AG09319 (cell line): ENCODE data around the gene PLIN3.
"Not testable (repeated sequence)": the region's sequence is repeated elsewhere in the genome, so short reads cannot be mapped to it uniquely, and the experiment has no call there.

Experiments
- DNase-seq: peaks from one replicate; pipeline ENCODE4 v3.0.0-alpha.2; 2010; ENCODE audit warnings: low read depth; ENCODE audit errors: extremely low read depth
- TF ChIP-seq, protein P1 (sequence below): IDR thresholded peaks from 2 replicates; pipeline ENCODE4 v1.5.1; 2011; ENCODE audit warnings: low read depth, mild to moderate bottlenecking, inconsistent platforms, low read length, moderate library complexity

Gene PLIN3

DNA sequence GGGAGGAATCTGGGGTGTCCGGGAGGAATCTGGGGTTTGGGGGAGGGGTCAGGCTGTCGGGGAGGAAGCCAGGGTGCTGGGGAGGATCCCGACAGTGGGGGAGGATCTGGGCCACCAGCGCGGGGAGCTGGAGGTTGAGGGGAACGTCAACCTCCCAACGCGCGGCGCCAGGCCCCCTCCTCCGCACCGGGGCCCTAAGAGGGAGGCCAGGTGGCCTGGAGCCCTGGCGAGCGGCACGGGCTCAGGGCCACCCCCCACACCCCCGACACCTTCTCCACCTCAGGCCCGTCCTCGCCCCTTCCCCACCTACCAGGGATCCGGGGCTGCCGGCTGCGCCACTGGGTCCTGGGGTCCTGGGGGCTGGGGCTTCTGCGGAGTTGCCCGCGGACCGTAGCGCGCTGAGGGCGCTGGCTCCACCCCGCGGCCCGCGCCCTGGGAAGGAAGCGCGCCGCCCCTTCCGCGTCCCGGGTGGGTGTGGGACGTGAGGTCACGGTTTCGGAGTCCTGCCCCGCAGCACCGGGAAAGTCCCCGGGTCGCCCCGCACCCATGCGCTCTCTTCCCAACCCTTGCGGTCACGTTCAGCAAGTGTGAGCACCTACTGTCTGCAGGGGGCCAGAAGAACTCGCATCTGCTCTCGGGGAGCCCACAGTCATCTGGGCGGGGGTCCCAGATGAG is 36.0 kb downstream of the PLIN3 start, which contains the start of gene TICAM1:
Gene TICAM1 (minus strand): TSS at position 409 of the 675 bp plus-strand sequence. CDS start 13,335 bp downstream, outside the sequence.
- no peak for DNase-seq
- TF ChIP-seq, protein P1, sequence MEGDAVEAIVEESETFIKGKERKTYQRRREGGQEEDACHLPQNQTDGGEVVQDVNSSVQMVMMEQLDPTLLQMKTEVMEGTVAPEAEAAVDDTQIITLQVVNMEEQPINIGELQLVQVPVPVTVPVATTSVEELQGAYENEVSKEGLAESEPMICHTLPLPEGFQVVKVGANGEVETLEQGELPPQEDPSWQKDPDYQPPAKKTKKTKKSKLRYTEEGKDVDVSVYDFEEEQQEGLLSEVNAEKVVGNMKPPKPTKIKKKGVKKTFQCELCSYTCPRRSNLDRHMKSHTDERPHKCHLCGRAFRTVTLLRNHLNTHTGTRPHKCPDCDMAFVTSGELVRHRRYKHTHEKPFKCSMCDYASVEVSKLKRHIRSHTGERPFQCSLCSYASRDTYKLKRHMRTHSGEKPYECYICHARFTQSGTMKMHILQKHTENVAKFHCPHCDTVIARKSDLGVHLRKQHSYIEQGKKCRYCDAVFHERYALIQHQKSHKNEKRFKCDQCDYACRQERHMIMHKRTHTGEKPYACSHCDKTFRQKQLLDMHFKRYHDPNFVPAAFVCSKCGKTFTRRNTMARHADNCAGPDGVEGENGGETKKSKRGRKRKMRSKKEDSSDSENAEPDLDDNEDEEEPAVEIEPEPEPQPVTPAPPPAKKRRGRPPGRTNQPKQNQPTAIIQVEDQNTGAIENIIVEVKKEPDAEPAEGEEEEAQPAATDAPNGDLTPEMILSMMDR = no peak

DNA sequence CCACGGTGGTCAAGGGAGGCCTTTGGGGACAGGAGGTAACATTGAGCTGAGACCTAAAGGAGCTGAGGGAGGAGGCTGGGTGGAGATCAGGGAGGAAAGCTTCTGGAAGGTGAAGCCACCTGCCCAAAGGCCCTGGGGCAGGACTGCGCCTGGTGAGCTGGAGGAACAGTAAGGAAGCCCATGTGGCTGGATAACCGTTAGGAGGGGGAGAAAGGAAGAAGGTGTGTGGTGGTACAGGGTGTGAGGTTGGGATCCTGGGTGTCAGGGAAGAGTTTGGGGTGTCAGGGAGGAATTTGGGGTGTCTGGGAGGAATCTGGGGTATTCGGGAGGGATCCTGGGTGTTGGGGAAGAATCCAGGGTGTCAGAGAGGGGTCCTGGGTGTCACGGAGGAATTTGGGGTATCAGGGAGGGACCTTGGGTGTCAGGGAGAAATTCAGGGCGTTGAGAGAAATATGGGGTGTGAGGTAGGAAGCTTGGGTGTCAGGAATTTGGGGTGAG is 36.6 kb downstream of the PLIN3 start:
- DNase-seq = no peak
- TF ChIP-seq, protein P1 = no peak

DNA sequence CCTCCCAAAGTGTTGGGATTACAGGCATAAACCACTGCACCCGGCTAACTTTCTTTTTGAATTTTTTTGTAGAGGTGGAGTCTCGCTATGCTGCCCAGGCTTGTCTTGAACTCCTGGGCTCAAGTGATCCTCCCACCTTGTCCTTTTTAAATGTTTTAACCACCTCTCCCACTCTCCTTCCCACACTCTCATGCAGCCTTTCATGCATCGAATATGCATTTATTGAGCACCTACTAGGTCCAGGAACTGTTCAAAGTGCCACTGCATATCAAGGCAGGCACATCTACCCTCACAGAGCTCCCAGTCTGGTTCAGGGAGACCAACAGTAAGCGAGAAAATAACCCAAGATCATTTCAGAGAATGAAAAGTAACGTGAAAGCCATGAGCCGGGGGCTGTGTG is 37.1 kb downstream of the PLIN3 start:
- no peak for DNase-seq
- TF ChIP-seq, protein P1 = no peak

DNA sequence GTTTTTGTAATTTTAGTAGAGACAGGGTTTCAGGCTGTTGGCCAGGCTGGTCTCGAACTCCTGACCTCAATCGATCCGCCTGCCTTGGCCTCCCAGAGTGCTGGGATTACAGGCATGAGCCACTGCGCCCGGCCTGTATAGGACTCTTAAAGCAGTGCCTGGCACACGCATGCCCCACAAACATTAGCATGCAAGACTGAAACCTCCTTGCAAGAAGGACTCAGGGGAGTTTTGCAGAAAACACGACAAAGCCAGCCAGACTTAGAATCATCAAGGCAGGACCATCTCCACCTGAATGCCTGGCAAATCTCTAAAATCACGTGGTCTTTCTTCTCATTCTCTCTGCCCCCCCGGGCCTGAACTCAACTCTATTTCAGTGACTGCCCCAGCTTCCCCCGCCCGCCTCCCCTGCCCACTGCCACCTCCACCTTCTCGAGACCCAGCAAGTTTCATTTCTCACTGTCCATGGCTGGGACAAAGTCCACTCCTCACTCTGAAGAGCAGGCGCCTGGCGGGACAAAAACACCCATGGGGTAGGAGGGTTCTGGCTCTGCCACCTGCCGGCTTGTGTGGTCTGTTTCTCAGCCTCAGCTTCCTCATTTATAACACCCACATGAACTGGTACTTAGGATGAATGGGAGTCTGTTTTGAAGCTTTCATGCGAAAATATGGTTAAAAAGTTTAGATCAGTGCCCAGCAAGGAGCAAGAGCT is 38.3 kb downstream of the PLIN3 start:
- no peak for DNase-seq
- TF ChIP-seq, protein P1 = no peak

DNA sequence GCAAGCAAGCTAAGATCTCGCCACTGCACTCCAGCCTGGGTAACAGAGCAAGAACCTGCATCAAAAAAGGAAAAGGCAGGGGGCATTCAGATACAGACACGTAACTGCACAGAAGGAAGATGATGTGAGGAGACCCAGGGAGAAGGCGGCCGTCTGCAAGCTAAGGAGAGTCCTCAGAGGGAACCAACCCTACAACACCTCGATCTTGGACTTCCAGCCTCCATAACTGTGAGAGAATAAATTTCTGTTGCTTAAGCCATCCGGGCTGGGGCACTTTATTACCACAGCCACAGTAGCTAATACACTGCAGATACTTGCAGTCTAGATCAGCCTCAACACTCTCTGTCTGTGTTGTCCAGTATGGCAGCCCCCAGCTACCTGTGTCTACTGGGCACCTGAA is 43.9 kb downstream of the PLIN3 start:
- TF ChIP-seq, protein P1 = no peak
- DNase-seq = no peak

DNA sequence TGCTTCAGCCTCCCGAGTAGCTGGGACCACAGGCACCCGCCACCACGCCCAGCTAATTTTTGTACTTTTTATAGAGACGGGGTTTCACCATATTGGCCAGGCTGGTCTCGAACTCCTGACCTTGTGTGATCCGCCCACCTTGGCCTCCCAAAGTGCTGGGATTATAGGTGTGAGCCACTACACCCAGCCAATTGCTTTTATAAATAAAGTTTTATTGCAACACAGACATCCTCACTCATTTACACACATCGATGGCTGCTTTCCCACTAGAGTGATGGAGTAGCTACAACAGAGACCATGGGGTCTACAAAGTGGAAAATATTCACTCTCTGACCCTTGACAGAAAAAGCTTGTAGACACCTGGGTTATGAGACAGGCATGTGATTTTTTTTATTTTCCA is 45.1 kb downstream of the PLIN3 start:
- DNase-seq = not testable (repeated sequence)

DNA sequence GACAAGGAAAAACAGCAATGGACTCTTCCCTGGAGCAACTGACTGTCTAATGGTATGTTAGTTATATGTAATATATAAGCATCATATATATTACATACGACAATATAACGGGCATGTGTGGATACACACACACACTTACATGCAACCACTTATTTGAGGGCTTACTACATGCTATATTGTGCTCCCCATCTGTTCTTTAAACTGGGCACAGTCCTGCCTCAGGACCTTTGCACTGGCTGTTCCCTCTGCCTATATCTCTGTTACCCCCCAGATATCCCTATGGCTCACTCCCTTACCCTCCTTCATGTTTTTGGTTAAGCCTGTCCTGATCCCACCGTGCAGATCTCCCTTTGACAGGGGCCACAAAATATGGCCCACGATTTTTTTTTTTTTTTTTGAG is 46.2 kb downstream of the PLIN3 start:
- no peak for DNase-seq
- TF ChIP-seq, protein P1 = no peak
